Measurements from ENCODE around the gene TXN2.
A peak's percentile ranks its signal among the peaks of the same experiment; 100 is the strongest.
"Not testable (repeated sequence)": the region's sequence is repeated elsewhere in the genome, so short reads cannot be mapped to it uniquely, and the experiment has no call there.

TXN2 gene

DNA sequence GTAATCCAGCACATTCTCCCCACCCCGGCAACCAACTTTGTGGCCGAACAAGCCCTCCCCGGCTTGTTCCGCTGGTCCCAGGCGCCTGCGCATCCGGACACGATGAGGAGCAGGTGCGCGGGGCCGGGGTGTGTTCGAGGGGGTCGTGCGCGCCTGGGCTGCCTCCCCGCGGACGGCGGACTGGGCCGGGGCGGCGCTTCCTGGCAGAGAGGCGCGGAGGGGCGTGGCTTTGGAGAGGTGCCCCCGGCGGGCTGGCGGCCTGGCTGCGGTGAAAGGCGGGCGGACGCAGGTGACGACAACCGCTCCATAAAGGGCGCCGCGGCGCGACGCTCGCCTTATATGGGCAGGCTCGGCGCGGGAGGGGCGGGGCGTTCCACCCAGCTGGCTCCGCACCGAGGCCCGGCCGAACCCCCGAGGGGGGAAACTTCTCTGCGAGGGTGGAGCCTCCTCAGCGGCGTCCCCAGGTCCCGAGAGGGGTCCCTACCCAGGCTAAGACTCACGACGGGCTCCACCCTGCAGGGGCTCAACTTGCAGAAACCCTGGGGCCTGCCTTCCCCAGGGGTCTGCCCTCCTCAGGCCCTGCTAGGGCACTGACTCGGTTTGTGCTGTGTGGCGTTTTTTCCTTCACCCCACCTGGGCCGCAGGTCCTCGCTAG, 26.4 kb downstream of the TXN2 start:
- DNase-seq: peak; percentile 59

DNA sequence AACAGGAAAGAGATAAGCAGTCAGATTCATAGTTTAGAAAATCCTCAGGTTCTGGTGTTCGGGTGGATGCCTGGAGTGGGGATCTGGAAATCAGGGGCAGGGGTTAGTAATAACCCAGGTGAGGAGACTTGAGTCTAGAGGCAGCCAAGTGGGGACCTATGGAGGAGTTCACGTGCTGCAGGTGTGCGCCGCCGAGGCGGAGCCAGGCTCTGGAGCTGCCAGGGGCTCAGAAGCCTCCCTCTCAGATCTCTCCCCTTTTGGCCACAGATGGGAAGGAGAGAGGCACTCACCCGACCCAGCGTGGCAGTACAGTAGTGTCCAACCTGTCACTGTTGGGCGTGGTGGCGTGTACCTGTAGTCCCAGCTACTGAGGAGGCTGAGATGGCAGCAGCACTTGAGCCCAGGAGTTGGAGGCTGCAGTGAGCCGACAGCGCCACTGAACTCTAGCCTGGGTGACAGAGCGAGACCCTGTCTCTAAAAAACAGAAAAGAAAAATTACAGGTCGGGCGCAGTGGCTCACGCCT, 27.5 kb downstream of the TXN2 start:
- no peak for DNase-seq

DNA sequence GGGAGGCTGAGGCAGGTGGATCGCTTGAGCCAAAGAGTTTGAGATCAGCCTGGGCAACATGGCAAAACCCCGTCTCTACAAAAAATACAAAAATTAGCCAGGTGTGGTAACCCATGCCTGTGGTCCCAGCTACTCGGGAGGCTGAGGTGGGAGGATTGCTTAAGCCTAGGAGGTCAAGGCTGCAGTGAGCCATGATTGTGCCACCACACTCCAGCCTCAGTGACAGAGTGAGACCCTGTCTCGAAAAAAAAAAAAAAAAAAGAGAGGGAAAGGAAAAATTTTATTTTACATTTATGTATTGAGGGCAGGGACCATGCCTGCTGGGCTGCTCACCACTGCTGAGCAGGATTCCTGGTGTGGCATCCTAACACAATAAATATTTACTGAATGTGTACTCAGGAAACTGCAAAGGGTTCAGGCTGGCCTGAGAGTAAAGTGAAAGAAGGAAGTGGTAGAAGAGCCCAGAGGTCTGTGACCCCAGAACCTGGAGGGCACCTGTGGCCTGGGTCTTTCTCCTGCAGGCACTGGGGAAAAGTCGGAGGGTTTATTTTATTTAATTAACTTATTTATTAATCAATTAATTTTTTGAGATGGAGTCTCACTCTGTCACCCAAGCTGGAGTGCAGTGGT, 28.3 kb downstream of the TXN2 start:
- DNase-seq: not testable (repeated sequence)

DNA sequence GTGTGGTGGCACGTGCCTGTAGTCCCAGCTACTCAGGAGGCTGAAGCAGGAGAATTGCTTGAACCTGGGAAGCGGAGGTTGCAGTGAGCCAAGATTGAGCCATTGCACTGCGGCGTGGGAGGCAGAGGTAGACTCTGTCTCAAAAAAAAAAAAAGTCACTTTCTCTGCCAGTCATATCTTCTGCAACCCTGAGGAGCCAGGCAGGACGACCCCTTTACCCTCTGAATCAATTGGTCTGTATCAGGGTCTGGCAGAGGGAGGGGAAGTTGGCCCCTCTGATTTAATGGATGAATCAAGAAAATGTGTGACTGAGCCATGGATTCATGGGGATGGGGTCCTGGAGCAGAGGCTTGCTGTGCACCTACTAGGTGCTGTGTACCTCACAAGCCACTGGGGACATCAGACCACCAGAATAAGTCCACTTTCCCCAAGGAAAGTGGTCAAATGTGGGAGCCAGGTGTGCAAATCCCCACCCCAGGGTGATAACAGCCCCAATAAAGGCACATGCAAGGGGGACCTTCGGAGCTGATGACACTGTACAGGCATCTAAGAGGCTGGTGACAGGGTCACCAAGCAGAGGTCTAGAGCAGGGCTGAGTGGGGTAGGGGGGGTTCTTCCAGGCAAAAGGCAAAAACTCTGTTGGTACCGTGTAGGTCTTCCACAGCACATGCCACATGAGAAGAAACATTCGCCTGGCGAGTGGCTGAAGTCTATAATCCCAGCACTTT, 29.0 kb downstream of the TXN2 start:
- DNase-seq: no peak

DNA sequence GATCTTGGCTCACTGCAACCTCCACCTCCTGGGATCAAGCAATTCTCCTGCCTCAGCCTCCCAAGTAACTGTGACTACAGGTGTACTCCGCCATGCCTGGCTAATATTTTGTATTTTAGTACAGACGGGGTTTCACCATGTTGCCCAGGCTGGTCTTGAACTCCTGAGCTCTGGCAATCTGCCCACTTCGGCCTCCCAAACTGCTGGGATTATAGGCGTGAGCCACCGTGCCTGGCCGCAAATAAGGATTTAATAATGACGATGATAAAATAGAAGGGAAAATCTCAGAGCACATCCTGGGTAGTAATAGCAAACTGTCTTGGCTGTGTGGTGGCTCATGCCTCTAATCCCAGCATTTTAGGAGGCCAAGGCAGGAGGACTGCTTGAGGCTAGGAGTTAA, 30.5 kb downstream of the TXN2 start:
- DNase-seq: not testable (repeated sequence)

DNA sequence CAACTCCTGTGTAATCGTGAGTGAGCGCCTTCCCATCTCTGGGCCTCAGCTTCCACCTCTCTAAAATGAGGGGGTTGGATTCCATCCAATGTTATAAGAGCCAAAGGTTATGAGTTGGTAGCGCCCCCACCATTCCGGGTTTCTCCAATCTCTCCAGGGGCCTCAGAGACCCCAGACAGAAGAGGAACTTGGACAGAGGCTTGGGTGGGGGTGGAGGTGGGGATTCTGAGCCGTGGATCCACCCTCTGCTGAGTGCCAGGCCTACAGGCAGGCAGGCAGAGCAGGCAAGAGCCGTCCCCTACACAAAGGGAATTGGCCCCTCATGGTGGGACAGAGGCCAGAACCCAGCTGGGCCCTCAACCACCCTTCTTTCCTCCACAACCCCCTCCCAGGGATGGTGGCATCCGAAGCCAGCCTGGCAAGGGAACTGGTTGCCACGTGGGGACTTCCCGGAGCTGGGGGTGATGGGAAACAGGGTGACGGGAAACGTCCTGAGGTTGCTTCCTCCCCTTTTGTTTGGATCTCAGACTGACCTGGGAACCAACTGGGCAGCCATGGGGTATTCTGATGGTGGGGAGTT, 31.8 kb downstream of the TXN2 start:
- DNase-seq: no peak

DNA sequence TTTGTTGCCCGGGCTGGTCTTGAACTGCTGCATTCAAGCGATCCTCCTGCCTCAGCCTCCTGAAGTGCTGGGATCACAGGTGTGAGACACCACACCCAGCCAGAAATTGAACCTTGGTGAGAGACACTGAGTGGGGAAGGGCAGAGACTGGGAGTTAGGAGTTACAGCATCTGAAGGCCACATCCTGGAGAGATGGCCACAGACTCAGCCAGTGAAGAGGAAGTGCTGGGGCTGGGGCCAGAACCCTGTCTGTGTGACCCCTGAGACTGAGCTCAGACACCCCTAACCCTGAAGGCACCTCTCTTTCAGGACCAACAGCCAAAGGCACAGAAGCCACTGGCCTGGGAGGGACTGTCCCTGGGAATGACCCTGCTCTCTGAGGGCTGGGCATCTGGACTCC, 33.8 kb downstream of the TXN2 start:
- DNase-seq: no peak

DNA sequence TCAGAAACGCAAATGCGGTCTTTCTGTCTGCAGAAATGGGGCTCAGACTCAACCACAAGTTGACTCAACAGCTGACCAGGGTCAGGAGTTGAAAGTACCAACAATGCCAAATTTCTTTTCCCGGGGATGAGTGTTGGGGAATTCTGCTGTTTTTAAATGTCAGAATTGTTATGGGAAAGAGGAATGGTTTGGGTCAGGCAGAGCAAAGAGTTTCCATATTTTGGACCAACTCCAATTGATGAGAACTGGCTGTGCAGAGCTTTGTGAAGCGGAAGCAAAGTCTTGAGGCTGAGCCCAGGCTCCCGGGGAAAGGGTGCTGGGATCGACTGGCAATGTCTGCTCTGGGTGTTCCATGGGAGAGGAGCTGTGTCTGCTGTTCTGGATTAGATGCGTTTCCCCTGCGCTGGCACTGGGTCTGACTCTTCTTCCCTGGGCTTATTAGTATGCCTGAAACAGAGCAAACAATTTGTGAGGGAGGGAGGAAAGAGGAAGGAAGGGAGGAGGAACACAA, 36.2 kb downstream of the TXN2 start:
- DNase-seq: peak; percentile 56

DNA sequence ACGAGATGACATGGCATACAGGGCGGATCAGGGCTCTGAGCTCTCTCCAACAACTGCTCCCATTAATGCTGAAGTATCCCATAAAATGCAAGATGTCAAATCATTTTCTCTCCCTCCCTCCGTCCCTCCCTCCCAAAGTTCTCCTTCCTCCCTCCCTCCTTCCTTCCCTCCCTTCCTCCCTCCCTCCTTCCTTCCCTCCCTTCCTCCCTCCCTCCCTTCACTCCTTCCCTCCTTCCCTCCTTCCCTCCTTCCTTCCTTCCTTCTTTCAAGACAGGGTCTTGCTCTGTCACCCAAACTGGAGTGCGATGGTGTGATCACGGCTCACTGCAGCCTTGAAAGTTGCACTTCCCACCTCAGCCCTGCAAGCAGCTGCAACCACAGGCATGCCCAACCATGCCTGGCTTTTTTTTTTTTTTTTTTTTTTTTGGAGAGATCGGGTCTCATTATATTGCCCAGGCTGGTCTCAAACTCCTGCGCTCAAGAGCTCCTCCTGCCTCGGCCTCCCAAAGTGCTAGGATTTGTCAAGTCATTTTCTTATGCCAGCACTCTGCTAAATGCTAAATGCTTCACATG, 38.2 kb downstream of the TXN2 start:
- no peak for DNase-seq

DNA sequence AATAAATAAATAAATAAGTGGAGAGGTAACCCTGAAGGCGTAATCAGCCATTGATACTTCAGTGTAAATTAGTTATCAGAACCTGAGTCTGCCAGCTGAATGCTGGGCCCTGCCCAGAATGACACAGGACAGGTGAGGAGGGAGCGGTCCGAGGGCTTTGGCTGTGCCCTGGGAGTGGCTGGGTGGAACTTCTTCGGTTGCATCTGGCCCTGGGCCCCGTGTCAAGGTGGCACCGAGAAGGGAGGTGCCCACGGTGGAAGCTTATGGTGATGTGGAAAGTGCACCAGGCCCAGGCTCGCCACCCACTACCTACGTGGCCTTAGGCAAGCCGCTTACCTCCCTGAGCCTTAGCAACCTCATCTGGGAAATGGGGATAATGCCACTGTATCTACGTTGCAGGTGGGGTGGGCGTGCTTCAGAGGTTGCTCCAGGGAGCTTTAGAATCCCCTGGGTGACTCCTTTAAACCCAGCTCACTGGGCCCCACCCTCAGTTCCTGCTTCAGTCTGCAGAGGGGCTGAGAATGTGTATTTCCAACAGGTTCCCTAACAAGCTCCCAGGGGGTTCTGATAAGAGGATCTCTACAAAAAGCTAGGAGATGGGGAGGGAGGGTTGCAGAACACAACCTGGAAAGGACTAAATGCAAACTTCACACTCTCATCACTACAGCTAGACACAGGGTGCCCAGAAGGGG, 38.8 kb downstream of the TXN2 start:
- no peak for DNase-seq

DNA sequence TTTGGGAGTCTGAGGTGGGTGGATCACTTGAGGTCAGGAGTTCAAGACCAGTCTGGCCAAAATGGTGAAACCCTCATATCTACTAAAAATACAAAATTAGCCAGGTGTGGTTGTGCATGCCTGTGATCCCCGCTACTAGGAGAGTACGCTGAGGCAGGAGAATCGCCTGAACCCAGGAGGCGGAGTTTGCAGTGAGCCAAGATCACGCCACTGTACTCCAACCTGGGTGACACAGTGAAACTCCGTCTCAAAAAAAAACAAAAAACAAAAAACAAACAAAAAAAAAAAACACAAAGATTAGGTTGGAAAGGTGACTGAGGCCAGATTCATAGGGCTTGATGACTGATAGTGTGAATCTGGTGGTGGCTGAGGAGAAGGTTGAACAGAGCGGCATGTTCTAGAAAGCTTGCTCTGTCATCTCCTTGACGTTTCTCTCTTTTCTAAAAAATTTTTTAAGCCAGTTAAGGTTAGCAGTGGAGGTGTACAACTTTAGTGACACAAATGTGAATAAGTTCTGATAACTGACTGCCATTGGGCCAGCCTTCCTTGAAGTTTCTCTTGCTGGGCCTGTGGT, 40.9 kb downstream of the TXN2 start:
- DNase-seq: no peak

DNA sequence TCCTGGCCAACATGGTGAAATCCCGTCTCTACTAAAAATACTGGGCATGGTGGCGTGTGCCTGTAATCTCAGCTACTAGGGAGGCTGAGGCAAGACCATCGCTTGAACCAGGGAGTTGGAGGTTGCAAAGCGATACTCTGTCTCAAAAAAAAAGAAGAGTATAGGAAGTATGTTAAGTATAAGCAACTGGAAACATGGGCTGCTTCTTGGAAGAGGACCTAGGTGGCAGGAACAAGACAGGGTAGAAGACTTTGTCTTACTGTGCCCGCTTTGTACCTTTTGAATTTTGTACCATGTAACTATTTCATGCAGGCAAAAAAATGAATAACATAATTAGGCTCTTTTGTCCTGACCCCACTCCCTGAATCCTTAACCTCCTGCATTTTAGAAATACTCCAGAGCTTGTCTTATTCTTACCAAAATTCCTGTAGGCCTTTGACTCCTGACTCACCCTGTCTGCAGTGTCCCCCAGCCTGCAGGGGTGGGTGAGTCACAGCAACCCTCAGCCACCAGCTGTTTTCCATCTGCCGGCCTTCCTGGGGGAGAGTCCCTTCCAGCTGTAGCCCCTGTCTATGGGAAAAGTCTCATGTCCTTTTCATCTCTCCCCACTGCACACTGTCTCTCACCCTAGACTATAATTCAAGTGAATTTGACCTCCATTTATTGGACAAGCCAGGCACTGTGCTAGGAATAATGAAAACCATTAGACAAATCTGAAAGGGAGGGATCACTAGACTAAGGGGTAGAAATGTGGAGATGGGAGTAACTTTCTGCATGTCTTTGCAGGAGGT, 41.8 kb downstream of the TXN2 start:
- DNase-seq: peak; percentile 64

DNA sequence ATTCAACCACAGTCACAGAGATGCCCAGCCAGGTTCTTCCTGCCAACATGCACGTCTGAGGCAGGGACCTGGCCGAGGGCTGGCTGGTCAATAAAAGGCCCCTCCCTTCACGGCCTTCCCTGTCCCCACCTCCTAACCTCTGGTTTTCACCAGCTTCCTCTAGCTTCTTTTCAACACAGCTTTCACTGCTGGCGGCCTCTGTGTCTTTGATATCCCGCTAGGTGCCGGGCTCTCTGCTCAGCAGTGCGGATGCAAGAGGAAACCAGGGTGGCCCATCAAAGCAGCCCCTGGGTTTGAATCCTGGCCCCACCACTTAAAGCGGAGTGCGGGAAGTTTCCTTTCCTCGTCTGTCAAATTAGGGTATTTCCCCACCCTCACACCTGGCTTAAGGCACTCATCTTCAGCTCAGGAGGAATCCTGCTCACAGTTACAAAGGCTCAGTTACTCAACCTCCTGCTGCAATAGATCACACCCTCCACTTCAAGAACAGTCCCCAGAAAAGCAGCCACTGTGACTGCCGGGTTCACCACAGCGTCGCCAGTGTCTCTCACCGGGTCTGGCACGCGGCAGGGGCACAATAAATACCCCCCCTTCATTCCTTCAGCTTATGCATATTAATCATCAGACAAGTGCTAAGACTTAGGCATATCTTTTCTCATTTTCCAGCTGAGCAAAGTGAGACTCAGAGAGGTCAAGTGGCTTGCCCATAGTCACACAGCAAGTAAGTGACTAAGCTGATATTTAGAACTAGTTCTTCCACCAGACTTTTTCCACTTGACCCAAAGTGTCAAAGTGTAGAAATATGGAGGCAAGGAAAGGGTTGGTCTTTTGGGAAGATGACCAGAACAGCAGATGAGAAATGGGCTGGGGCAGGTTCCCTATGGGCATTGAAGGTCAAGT, 45.7 kb downstream of the TXN2 start:
- DNase-seq: no peak

DNA sequence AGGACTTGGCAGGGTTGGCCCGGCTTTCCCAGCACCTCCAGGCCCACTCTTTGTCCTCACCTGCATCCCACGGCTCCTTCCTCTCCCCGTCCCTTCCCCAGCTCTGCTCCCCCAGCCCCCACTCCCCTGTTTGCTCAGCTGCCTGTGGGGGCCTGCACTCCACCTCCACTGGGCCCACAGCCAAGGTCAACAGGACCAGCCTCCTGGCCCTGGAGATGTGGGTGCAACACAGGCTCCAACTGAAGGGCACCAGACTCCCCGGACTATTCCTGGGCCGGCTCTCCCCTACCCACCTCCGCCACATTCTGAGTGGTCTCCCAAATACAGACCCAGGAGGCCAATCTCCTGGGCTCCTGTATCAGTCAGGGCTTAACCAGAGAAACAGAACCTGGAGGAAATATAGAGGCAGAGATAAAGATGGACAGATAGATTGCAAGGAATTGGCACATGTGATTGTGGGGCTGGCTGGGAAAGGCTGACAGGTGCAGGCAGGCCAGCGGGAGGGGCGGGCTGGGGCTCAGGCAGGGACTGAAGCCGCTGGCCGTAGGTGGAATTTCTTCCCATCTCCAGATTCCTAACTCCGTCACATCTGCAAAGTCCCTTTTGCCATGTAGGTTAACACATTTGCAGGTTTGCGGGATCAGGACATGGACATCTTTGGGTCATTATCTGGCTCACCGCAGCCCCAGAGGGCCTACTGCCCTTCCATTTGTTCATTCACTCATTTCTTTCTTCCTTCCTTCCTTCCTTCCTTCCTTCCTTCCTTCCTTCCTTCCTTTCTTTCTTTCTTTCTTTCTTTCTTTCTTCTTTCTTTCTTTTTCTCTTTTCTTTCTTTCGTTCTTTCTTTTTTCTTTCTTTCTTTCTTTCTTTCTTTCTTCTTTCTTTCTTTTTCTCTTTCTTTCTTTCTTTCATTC, 47.9 kb downstream of the TXN2 start:
- no peak for DNase-seq

DNA sequence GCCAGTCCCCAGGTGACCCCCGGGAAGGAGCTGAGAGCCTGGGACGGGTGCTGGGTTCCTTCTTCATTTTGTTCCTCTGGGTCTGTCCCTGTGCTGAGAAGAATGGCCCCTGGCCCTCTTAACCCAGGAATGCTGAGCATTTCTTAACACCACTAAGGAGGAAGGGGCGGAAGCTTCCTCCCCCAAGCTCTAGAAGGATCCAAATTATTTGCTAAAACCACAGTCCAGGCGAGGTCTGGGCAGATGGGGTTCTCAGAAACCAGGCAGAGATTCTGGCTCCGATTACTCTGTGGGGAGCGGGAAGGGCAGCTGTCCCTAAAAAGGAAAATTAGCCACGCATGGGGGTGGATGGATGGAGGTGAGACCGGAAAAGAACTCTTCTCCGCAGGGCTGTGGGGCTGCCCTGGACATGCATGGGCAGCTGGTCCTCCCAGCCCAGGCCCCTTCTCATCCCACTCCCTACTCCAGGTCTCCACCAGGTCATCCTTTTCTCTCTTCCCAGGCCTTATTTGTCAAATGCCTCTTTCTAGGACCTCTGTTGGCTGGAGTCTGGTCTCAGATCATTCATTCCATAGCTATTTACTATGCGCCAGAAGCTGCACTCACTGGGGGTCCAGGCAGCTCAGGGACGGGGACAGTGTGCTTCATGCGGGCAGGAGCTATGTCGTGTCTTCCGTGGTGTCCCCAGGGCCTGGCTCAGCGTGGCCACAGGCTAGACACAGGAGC, 48.7 kb downstream of the TXN2 start:
- no peak for DNase-seq

DNA sequence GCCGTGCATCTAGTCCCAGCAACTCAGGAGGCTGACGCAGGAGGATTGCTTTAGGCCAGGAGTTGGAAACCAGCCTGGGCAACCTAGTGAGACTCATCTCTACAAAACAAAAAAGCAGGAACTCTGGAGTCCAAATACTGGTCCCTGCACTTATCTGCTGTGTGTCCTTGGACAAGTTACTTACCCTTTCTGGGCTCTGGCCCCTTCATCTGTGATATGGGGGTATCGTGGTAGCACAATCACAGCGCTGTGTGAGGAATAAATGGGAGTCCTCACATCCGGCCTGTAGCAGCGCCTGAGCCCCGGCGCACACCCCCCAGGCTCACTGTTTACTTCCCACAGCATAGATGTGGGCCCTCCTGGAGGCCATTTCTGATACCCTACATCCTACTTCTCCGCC, 49.5 kb downstream of the TXN2 start:
- DNase-seq: no peak

DNA sequence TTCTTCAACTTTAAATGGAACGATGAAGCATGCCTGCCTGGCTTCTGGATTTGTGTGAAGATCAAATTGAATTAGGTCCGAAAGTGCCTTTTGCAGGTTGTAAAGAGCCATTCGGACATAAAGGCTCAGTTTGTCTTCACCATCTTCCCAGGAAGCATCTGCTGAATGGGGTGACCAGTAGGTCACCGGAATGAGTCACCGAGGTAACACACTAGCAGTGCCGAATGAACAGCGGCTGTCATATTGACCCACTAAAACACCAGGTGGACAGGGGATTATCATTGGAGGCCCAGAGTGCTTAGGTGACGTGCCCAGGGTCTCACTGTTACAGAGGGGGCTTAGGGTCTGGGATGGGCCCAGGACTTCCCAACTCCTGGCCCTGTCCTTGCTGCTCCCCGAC, 50.6 kb downstream of the TXN2 start:
- no peak for DNase-seq

DNA sequence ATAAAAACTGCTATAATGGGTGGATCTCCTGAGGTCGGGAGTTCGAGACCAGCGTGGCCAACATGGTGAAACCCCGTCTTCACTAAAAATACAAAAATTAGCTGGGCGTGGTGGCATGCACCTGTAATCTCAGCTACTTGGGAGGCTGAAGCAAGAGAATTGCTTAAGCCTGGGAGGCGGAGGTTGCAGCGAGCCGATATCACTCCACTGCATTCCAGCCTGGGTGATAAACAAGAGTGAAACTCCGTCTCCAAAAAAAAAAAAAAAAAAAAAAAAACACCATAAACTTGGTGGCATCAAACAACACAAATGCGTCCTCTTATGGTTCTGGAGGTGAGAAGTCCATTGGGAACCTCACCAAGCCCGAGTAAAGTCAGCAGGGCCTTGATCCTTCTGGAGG, 53.5 kb downstream of the TXN2 start:
- not testable (repeated sequence) for DNase-seq

Measured in T1000 (cell line).